GM23248 (cell line): Measurements from ENCODE around the gene SUGCT. TPM values are rescaled to one million over a fixed set of nuclear protein-coding genes. Genes with fewer than 3 reads are reported as not detected.

Source experiments
- DNase-seq: peaks from one replicate; pipeline ENCODE4 v3.0.0-alpha.2; 2015
- H2AFZ ChIP-seq: fragments of 200-600 bp; sonication (generic); 2 replicates; pipeline ENCODE4 v1.6.1; 2016; ENCODE audit warnings: antibody characterized with exemption
- H3F3A ChIP-seq: fragments of 200-600 bp; sonication (generic); 2 replicates; pipeline ENCODE4 v1.6.1; 2016; ENCODE audit warnings: mild to moderate bottlenecking, antibody characterized with exemption, mixed run types; ENCODE audit not compliant: insufficient read depth
- H3K27ac ChIP-seq: fragments of 200-600 bp; sonication (generic); 2 replicates; pipeline ENCODE4 v1.5.1; 2016; ENCODE audit warnings: mild to moderate bottlenecking
- H3K27me3 ChIP-seq: fragments of 200-600 bp; sonication (generic); replicated peaks from 2 replicates; pipeline ENCODE4 v1.6.1; 2016; ENCODE audit warnings: mild to moderate bottlenecking; ENCODE audit not compliant: insufficient read depth
- H3K36me3 ChIP-seq: fragments of 200-600 bp; sonication (generic); 2 replicates; pipeline ENCODE4 v1.6.1; 2016; ENCODE audit warnings: low read depth, mild to moderate bottlenecking
- H3K4me1 ChIP-seq: fragments of 200-600 bp; sonication (generic); 2 replicates; pipeline ENCODE4 v1.6.1; 2016; ENCODE audit warnings: mild to moderate bottlenecking; ENCODE audit not compliant: insufficient read depth
- H3K4me2 ChIP-seq: fragments of 200-600 bp; sonication (generic); one replicate; pipeline ENCODE4 v1.6.1; 2016; ENCODE audit warnings: mild to moderate bottlenecking; ENCODE audit not compliant: unreplicated experiment
- H3K4me3 ChIP-seq: fragments of 200-600 bp; sonication (generic); 2 replicates; pipeline ENCODE4 v1.5.1; 2016; ENCODE audit warnings: mild to moderate bottlenecking
- H3K79me2 ChIP-seq: fragments of 200-600 bp; sonication (generic); 2 replicates; pipeline ENCODE4 v1.6.1; 2016; ENCODE audit warnings: mild to moderate bottlenecking; ENCODE audit not compliant: insufficient read depth
- H3K9ac ChIP-seq: fragments of 200-600 bp; sonication (generic); 2 replicates; pipeline ENCODE4 v1.6.1; 2016; ENCODE audit warnings: mild to moderate bottlenecking
- H3K9me2 ChIP-seq: fragments of 200-600 bp; sonication (generic); 2 replicates; pipeline ENCODE4 v1.6.1; 2016; ENCODE audit warnings: mixed run types, mild to moderate bottlenecking, moderate library complexity; ENCODE audit not compliant: insufficient read depth
- H3K9me3 ChIP-seq: fragments of 200-600 bp; sonication (generic); one replicate; pipeline ENCODE4 v1.6.1; 2017; ENCODE audit warnings: low read depth
- H4K20me1 ChIP-seq: fragments of 200-600 bp; sonication (generic); 2 replicates; pipeline ENCODE4 v1.6.0; 2016; ENCODE audit not compliant: insufficient read depth
- EZH2 ChIP-seq: fragments of 200-600 bp; sonication (generic); IDR thresholded peaks from 2 replicates; pipeline ENCODE4 v1.6.1; 2018; ENCODE audit warnings: antibody characterized with exemption, mild to moderate bottlenecking; ENCODE audit not compliant: insufficient read depth, poor library complexity, severe bottlenecking
- EZH2phosphoT487 ChIP-seq: fragments of 200-600 bp; sonication (generic); IDR thresholded peaks from 2 replicates; pipeline ENCODE4 v1.6.1; 2018; ENCODE audit warnings: antibody characterized with exemption, moderate library complexity, mild to moderate bottlenecking, low read depth; ENCODE audit not compliant: insufficient read depth
- WGBS, 2 experiments: methylation state at CpG; one replicate each; pipeline ENCODE4 v1.1.6; 2015 to 2017; ENCODE audit warnings: low lambda C conversion rate in 2 of 2, low coverage in 1 of 2; ENCODE audit errors: missing lambda C conversion rate in 2 of 2; 5-methylcytosine and 5-hydroxymethylcytosine counted together
- in situ Hi-C: fragments of 300-500 bp; cut with MboI; formaldehyde crosslinking; loops from 2 replicates; pipeline ENCODE4 v1.15.0; 2020
- polyA plus RNA-seq: library from polyadenylated mRNA; unstranded; fragments of >200 nt; fragmentation: Nextera tagmentation; extraction: Ambion mirVana; gene quantifications from 2 replicates; pipeline ENCODE4 v1.2.1, GENCODE V29; 2016
- total RNA-seq: library from RNA; depleted of rRNA; stranded (reverse); fragments of >200 nt; shearing (Covaris generic); gene quantifications from 2 replicates; pipeline ENCODE4 v1.2.3, GENCODE V29; 2014

SUGCT gene
- total and polyA plus RNA-seq, 2 experiments from 2014 or later: 2.2 to 7.1 TPM

- 39 to 48% methylated on average over 1 of the region's 1 CpG for WGBS, 2 experiments
- H3K4me1 ChIP-seq: peaks cover 12% of the 10 kb centered on the region
- no peak for TF ChIP-seq EZH2
- no peak for TF ChIP-seq EZH2phosphoT487
- H3K9ac ChIP-seq: no peak overlapping the region; the same call in 1 of the 2 replicates
- H3K9me3 ChIP-seq: no peaks in the 10 kb centered on the region
- H3K36me3 ChIP-seq: no peaks in the 10 kb centered on the region
- peak; percentile 67 for DNase-seq
- in situ Hi-C loops: loop anchor here (10.0 kb wide), 1 partner anchor 1375 kb away; the partner anchor contains the start of gene INHBA
- no peaks in the 10 kb centered on the region for H4K20me1 ChIP-seq
- no peaks in the 10 kb centered on the region for H3K9me2 ChIP-seq
- H3K4me2 ChIP-seq: no peak overlapping the region
- 0 out of 2 replicates have a peak, but pooled peaks cover 4% of the 10 kb centered on the region for H3F3A ChIP-seq
- H2AFZ ChIP-seq: no peak overlapping the region
- no peaks in the 10 kb centered on the region for H3K79me2 ChIP-seq
- H3K27me3 ChIP-seq: no peaks in the 10 kb centered on the region
- no peak overlapping the region for H3K27ac ChIP-seq
- H3K4me3 ChIP-seq: no peak overlapping the region
Measured at GRCh38 chr7:40329601-40330153, 194.9 kb downstream of the SUGCT start.

DNA sequence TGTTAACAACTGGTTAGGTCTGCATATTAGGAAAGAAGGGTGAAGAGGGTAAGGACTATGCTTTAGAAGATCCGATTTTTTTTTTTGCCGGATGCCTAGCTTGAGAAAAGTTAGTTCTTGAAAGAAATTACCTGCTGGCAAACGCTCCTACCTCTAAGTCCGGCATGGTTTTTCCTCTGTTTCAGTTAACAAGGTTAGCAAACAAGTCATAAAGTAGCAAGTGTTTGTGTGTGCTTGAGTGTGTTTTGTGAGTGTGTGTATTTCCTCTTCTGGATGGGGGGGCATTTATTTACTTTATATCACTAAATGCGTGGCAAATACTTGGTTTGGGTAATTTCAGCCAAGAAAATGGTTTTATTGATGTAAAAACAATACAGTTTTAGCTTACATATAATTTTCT is 195.6 kb downstream of the SUGCT start:
- in situ Hi-C loops: no loop called here
- Histone ChIP-seq H2AFZ (no peak overlapping the region), H3K4me2 (no peak overlapping the region), H3K4me3 (no peak overlapping the region), H4K20me1 (no peaks in the 10 kb centered on the region), H3K9me2 (no peaks in the 10 kb centered on the region), H3K27me3 (no peaks in the 10 kb centered on the region), H3K4me1 (peaks cover 12% of the 10 kb centered on the region), H3K9ac (no peak overlapping the region), H3K9me3 (no peaks in the 10 kb centered on the region), H3K36me3 (no peaks in the 10 kb centered on the region), H3K79me2 (no peaks in the 10 kb centered on the region), H3K27ac (no peak overlapping the region), H3F3A (0 out of 2 replicates have a peak, but pooled peaks cover 4% of the 10 kb centered on the region)
- no peak for DNase-seq
- 89 to 94% methylated on average over 5 of the region's 5 CpGs for WGBS, 2 experiments
- TF ChIP-seq EZH2phosphoT487 (no peak), EZH2 (no peak)

DNA sequence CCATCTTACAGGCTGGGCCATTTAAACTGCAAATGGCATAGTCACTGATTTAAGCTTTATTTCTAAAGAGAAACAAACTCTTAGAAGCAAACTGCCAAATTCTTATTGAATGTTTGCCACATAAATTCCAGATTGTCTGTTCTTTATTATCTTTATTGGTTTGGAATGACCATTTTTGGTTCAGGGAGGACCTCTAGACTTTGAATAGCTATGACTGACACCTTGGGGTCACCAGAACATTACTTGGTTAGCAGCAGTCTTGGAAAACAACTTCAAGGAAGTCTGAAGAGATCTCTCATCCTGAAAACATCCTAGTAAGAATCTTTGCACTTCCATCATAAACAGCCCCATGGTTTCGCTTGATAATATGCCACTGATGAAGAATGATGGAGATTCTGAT is 197.1 kb downstream of the SUGCT start:
- no peak overlapping the region for H3K4me2 ChIP-seq
- no peaks in the 10 kb centered on the region for H3K79me2 ChIP-seq
- H3K9ac ChIP-seq: no peak overlapping the region
- DNase-seq: no peak
- H3K27ac ChIP-seq: no peak overlapping the region
- no peaks in the 10 kb centered on the region for H3K27me3 ChIP-seq
- H3F3A ChIP-seq: 0 out of 2 replicates have a peak, but pooled peaks cover 4% of the 10 kb centered on the region
- no peaks in the 10 kb centered on the region for H3K9me2 ChIP-seq
- no peaks in the 10 kb centered on the region for H3K9me3 ChIP-seq
- H4K20me1 ChIP-seq: no peaks in the 10 kb centered on the region
- H3K4me1 ChIP-seq: peaks cover 12% of the 10 kb centered on the region
- 45 to 62% methylated on average over 1 of the region's 1 CpG for WGBS, 2 experiments
- H3K4me3 ChIP-seq: no peak overlapping the region
- H2AFZ ChIP-seq: no peak overlapping the region; the same call in 1 of the 2 replicates
- no peaks in the 10 kb centered on the region for H3K36me3 ChIP-seq
- TF ChIP-seq EZH2: no peak
- no peak for TF ChIP-seq EZH2phosphoT487
- in situ Hi-C loops: no loop called here

GRCh38 chr7:40332516-40332915 is 197.7 kb downstream of the SUGCT start:
- no peaks in the 10 kb centered on the region for H3K9me3 ChIP-seq
- no peaks in the 10 kb centered on the region for H3K36me3 ChIP-seq
- in situ Hi-C loops: no loop called here
- H3K9ac ChIP-seq: no peak overlapping the region
- no peaks in the 10 kb centered on the region for H3K27me3 ChIP-seq
- H3F3A ChIP-seq: 0 out of 2 replicates have a peak, but pooled peaks cover 4% of the 10 kb centered on the region
- H4K20me1 ChIP-seq: no peaks in the 10 kb centered on the region
- H2AFZ ChIP-seq: no peak overlapping the region
- H3K4me3 ChIP-seq: no peak overlapping the region
- TF ChIP-seq EZH2phosphoT487: no peak
- no peak for TF ChIP-seq EZH2
- peaks cover 12% of the 10 kb centered on the region for H3K4me1 ChIP-seq
- H3K4me2 ChIP-seq: no peak overlapping the region
- H3K79me2 ChIP-seq: no peaks in the 10 kb centered on the region
- no peak overlapping the region for H3K27ac ChIP-seq
- no peaks in the 10 kb centered on the region for H3K9me2 ChIP-seq
- DNase-seq: no peak

DNA sequence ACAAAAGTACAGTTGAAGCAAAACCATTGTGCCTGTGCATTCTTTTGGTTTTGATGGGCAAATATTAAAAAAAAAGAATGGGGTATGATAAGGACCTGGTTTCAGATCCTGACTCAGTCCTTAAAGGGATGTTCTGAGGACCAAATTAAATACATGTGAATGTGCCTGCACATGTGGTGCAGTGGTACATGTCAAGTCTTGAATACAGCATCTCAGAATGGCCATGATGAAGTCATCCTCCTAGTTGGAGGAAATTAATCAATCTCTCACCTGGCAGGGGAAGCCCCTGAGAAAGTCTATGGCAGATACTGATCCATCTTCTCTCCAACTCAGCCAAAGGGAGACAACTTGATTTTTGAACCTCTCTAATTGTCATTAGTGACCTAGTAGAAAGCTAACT is 207.0 kb downstream of the SUGCT start:
- H3K4me2 ChIP-seq: no peak overlapping the region
- H3K9me2 ChIP-seq: no peaks in the 10 kb centered on the region
- H4K20me1 ChIP-seq: no peaks in the 10 kb centered on the region
- no peaks in the 10 kb centered on the region for H3K79me2 ChIP-seq
- H2AFZ ChIP-seq: no peak overlapping the region
- no peak for DNase-seq
- no peaks in the 10 kb centered on the region for H3K4me1 ChIP-seq
- no peaks in the 10 kb centered on the region for H3K27me3 ChIP-seq
- TF ChIP-seq EZH2phosphoT487 (no peak), EZH2 (no peak)
- H3K36me3 ChIP-seq: no peaks in the 10 kb centered on the region
- no peaks in the 10 kb centered on the region for H3K9me3 ChIP-seq
- no peak overlapping the region for H3K4me3 ChIP-seq
- no peaks in the 10 kb centered on the region for H3F3A ChIP-seq
- no peak overlapping the region for H3K27ac ChIP-seq
- no peak overlapping the region for H3K9ac ChIP-seq
- in situ Hi-C loops: no loop called here
